ENCODE data around the gene GAL3ST2.

GRCh38 chr2:241729868-241730267, 46.8 kb upstream of the GAL3ST2 start:
- TF ChIP-seq CTCF (IDR thresholded peaks at IDR 0.05; ENCODE audit: low read depth, low read length, poor library complexity, severe bottlenecking) (no peak), EZH2phosphoT487 (IDR thresholded peaks at IDR 0.05; ENCODE audit: borderline replicate concordance, low read length) (no peak)

All from DOHH2 (cell line).